Measurements from ENCODE around the gene PGPEP1. TPM values are rescaled to one million over a fixed set of nuclear protein-coding genes. Genes with fewer than 3 reads are reported as not detected.
A peak's percentile ranks its signal among the peaks of the same experiment; 100 is the strongest.

The PGPEP1 gene
- polyA plus RNA-seq, 1 of the 3 experiments (the other 2 are of a cell fraction) = 13.8 TPM

DNA sequence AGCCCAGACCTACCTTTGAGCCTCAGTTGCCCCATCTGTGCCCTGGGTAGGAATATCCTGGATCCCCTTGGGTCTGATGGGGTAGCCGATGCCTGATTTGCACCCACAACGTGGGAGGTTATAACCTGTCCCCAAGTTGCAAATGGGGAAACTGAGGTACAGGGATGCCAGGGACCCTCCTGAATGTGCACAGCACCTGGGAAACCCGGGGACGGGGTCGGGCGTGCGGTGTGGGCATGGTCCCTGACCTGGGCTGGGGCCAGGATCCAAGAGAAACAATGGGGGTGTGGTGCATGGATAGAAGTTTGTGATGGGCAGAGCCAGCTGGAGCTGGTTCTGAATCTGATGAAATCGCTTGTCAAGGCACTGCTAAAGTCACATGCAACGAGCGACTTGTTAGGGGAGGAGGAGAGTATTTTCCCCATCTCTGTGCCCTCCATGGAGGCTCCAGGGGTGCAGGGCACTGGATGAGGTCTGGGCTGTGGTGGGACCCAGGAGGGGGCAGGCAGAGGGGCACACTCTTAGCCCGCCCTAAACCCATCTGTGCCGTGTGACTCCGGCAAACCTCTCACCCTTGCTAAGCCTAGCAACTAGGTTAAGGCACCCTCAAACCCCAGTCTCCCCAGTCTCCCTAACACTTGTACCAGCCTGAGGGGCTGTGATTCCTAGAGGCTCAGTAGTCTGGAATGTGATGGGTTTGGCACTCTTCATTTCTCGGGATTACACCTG is 46.3 kb downstream of the PGPEP1 start:
- Histone ChIP-seq H3K36me3 (replicated peaks in 1 of 2; ENCODE audit: control insufficient read depth in 1 of 2, insufficient read depth in 2 of 2, low read length in 1 of 2) (peaks cover 3 to 6% of the 10 kb centered on the region in 2 experiments), H3K79me2 (ENCODE audit: insufficient read depth) (peaks cover 9% of the 10 kb centered on the region), H2AFZ (ENCODE audit: low read depth) (no peak overlapping the region), H3K4me3 (ENCODE audit: low read depth in 2 of 2, low read length in 1 of 2) (peak overlapping the region; percentile 51 to 60), H3K9me2 (no peaks in the 10 kb centered on the region), H3K27me3 (ENCODE audit: insufficient read depth) (no peaks in the 10 kb centered on the region), H3K4me1 (ENCODE audit: control insufficient read depth in 1 of 2, insufficient read depth in 2 of 2, low read depth in 1 of 2, low read length in 1 of 2) (peaks cover 0 to 9% of the 10 kb centered on the region in 2 experiments; a peak in 1 of 4 replicates), H3K9me3 (no peaks in the 10 kb centered on the region), H3K4me2 (peak overlapping the region; percentile 82), H3K27ac (ENCODE audit: low read depth in 2 of 2, low read length in 1 of 2) (0 out of 4 replicates have a peak overlapping the region, but pooled peaks of 1 of the 2 experiments have one; percentile 9), H3F3A (replicated peaks; ENCODE audit: insufficient read depth) (peaks cover 18% of the 10 kb centered on the region), H4K20me1 (ENCODE audit: insufficient read depth) (no peaks in the 10 kb centered on the region; the same call in 1 of the 2 replicates), H3K9ac (peak overlapping the region; percentile 39)
- 83% methylated on average over 11 of the region's 14 CpGs for WGBS (ENCODE audit: low lambda C conversion rate)
- no peak for DNase-seq
- POLR2A ChIA-PET = no interaction called here
- CTCF ChIA-PET = interaction anchor here (0.6 to 8.6 kb wide), 11 partner anchors 9 to 45 kb away, joined by 3 to 160 read pairs (median 6); partner anchors contain the start of gene SSBP4
- TF ChIP-seq TCF12 (IDR thresholded peaks at IDR 0.05) (no peak), POLR2AphosphoS5 (IDR thresholded peaks at IDR 0.05; ENCODE audit: low read depth, low read length) (no peak), RXRA (IDR thresholded peaks at IDR 0.05; ENCODE audit: borderline replicate concordance, low read depth) (no peak), GATA2 (CRISPR knock-in tag; IDR thresholded peaks at IDR 0.05) (no peak), EZH2phosphoT487 (IDR thresholded peaks at IDR 0.05; ENCODE audit: borderline replicate concordance, low read depth) (no peak), NFIC (IDR thresholded peaks at IDR 0.05; ENCODE audit: borderline replicate concordance) (no peak), SIN3A (IDR thresholded peaks at IDR 0.05; ENCODE audit: borderline replicate concordance, low read depth, low read length) (no peak), RAD21 (IDR thresholded peaks at IDR 0.05; ENCODE audit: low read length) (no peak), TAF1 (IDR thresholded peaks at IDR 0.05; ENCODE audit: borderline replicate concordance, low read depth, low read length) (no peak), RCOR1 (IDR thresholded peaks at IDR 0.05; ENCODE audit: low read length) (no peak), NRF1 (IDR thresholded peaks at IDR 0.05; ENCODE audit: low read depth, low read length) (no peak), MXI1 (IDR thresholded peaks at IDR 0.05; ENCODE audit: low read depth, low read length) (no peak), CHD2 (IDR thresholded peaks at IDR 0.05; ENCODE audit: low read length, partially characterized antibody) (no peak), ELF1 (IDR thresholded peaks at IDR 0.05) (no peak), SMC3 (IDR thresholded peaks at IDR 0.05; ENCODE audit: low read depth, low read length) (no peak)
- TF ChIP-seq, protein P1, sequence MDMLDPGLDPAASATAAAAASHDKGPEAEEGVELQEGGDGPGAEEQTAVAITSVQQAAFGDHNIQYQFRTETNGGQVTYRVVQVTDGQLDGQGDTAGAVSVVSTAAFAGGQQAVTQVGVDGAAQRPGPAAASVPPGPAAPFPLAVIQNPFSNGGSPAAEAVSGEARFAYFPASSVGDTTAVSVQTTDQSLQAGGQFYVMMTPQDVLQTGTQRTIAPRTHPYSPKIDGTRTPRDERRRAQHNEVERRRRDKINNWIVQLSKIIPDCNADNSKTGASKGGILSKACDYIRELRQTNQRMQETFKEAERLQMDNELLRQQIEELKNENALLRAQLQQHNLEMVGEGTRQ (IDR thresholded peaks at IDR 0.05; ENCODE audit: borderline replicate concordance, low read depth, low read length) = no peak
- TF ChIP-seq, protein P2, sequence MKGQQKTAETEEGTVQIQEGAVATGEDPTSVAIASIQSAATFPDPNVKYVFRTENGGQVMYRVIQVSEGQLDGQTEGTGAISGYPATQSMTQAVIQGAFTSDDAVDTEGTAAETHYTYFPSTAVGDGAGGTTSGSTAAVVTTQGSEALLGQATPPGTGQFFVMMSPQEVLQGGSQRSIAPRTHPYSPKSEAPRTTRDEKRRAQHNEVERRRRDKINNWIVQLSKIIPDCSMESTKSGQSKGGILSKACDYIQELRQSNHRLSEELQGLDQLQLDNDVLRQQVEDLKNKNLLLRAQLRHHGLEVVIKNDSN (IDR thresholded peaks at IDR 0.05; ENCODE audit: borderline replicate concordance, low read depth) = no peak

Data from SK-N-SH (cell line).